Kasumi-1 (cell line): ENCODE measurements around the gene CGB5.

Experiments
- DNase-seq, 2 experiments: peaks; one replicate each; lab custom pipeline; 2025; lab: John Stamatoyannopoulos, UW

Gene CGB5

DNA sequence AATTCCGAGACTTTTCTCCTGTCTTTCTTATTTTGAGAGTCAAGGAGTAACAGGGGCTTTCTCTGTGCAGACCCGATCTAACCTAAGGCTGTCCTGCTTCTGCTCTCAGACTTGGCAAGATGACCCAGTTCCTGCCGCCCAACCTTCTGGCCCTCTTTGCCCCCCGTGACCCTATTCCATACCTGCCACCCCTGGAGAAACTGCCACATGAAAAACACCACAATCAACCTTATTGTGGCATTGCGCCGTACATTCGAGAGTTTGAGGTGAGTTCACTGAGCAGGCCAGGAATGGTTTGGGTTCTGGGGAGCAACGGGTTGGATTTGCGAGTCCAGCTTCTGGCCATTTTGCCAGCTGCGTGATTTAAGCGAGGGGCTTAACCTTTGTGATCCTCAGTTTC, 42.6 kb downstream of the CGB5 start:
- no peak for DNase-seq

GRCh38 chr19:49091391-49092038, 47.9 kb downstream of the CGB5 start:
- DNase-seq, result no peak

DNA sequence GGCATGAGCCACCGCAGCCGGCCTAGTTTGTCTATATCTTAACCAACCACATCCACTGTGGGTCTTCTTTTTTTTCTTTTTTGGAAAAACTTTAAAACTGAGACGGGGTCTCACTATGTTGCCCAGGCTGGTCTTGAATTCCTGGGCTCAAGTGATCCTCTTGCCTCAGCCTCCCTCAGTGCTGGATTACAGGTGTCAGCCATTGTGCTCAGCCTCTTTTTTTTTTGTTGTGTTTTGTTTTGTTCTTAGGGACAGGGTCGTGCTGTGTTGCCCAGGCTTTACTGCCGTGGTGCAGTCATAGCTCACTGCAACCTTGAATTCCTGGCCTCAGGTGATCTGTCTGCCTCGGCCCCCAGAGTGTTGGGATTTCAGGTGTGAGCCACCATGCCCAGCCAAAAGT, 49.0 kb downstream of the CGB5 start:
- no peak for DNase-seq
